HG03045 (cell line): ENCODE results near the gene ASXL1.

ENCODE experiments used
- ATAC-seq: cut with Tn5 transposase; IDR thresholded peaks from one replicate; pipeline ENCODE4 v1.9.1; 2021; ENCODE audit warnings: mild to moderate bottlenecking, moderate library complexity; ENCODE audit not compliant: unreplicated experiment

Gene ASXL1

GRCh38 chr20:32451682-32452461 lies 93.7 kb downstream of the ASXL1 start:
- no peak for ATAC-seq

DNA sequence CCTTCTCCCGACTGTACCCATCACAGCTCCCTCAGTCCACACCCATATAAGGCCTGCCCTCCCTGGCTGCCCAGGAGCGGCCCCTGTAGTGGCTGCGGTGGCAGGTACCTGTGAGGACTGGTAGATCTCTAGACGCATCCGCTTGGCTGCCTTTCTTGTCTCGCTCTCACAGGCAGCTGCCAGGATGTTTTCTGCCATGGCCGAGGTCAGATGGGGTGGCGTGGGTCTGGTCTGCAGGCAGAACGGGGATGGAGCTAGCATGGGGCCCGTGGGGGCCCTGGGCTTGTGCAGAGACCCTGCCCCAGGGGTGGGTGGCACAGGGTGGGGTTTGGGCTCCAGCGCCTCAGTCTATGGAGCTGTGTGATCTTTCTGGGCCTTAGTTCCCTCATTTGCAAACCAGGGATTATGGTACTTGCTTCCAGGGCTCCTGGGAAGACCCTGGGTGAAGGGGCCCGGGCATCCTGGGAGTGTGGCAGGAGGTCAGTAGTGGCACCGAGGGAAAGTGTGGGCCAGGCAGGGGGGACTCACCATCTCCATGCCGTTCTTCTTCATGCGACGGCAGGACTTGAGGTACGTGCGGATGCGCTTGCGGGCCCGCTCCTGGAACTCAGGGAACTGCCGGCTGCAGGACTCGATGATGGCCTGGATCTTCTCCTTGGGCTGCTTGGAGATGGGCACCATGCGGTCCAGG lies 94.8 kb downstream of the ASXL1 start:
- no peak for ATAC-seq

- ATAC-seq, result no peak
Measured at GRCh38 chr20:32453467-32454163, 95.5 kb downstream of the ASXL1 start.

- ATAC-seq, result no peak
Measured at GRCh38 chr20:32454164-32455145, 96.3 kb downstream of the ASXL1 start.

GRCh38 chr20:32455171-32455900 lies 97.2 kb downstream of the ASXL1 start:
- ATAC-seq, result no peak

DNA sequence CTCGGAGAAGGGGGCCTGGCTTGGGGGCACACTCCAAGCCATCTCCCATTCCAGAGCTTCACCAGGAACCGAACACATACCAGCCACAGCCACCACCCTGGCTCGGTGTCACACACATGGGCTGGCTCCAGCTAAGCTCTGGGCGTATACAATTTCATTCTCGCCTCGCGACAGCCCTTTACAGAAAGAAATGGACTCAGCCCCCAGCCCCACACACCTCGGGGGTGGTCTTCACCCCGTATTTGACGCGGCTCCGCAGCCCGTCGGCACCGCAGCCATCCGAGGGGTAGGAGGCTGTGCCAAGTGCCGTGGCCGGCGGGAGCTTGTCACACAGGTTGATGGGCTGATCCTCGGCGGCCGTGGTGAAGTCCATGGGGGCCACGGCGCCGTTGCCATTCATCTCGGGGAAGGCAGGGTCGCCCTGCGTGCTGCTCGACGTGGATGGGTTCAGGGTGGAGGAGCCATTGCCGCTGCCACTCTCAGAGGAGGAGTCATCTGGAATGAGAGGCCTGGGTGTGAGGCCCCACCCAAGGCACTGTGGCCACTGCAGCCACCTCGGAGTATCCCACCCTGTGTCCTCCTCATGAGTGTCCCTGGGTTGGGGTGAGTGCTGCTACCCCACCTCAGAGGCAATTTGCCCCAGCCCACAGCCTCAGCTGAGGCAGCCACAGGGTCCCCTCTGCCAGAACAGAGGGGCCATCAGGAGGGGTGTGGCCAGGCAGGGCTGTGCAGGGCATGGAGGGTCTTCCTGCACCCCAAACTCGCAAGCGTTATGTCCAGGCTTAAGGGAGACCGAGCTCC lies 98.0 kb downstream of the ASXL1 start:
- no peak for ATAC-seq

- no peak for ATAC-seq
Measured at GRCh38 chr20:32456869-32457478, 98.8 kb downstream of the ASXL1 start.

- ATAC-seq, result no peak
Measured at GRCh38 chr20:32457479-32457986, 99.4 kb downstream of the ASXL1 start.

DNA sequence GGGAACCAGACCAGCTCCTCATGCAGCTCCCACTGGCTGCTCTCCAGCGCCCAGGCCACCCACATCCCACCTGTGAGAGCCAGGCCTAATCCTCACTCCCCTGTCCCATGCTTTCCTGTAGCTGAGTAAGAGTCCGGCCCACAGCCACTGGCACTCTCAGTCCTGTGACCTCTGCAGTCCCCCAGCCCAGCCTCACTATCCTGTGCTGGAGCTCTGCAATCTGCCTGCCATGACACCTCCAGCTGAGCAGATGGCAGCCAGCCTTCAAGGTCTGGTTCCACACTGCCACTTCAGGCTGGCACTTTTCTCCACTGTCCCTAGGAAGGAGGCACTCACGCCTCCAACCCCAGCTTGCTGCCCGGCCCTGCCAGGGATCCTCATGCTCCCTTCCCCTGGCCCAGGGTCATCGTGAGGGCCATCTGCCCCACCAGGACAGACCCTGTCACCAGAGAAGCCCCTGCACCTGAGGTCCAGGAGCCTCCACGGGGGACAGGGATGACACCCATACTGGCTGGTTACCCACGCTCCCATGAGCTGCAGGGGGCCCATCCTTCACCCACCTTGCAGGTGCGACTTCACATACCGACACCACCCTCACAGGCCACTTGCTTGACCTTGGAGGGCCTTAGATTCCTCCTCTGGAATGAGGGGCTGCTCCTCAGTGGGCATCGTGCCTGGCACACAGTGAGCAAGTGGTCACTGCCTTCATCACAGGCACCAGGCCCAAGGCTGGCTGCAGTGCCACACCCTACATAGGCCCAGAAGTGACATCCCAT lies 100.1 kb downstream of the ASXL1 start:
- ATAC-seq, result no peak

DNA sequence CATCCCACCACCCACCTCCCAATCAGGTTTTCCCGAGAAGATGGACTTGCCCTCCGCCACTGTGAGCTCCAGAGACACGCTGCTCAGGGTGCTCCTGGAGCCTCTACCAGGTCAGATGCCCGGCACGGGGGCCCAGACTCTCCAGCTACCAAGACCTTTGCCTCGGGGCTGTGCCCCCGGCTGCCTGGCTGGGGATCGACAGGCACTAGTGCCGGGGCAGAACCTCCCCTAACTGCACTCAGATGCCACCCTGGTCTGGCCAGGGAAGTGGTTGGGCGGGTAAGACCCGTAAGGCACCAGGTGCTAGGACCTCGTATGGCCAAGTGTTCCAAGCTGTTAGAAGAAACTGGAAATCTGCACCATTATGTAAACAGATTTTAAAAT lies 100.7 kb downstream of the ASXL1 start:
- no peak for ATAC-seq

GRCh38 chr20:32460231-32460630 lies 102.1 kb downstream of the ASXL1 start:
- no peak for ATAC-seq

GRCh38 chr20:32460683-32461320 lies 102.7 kb downstream of the ASXL1 start:
- ATAC-seq, result no peak

DNA sequence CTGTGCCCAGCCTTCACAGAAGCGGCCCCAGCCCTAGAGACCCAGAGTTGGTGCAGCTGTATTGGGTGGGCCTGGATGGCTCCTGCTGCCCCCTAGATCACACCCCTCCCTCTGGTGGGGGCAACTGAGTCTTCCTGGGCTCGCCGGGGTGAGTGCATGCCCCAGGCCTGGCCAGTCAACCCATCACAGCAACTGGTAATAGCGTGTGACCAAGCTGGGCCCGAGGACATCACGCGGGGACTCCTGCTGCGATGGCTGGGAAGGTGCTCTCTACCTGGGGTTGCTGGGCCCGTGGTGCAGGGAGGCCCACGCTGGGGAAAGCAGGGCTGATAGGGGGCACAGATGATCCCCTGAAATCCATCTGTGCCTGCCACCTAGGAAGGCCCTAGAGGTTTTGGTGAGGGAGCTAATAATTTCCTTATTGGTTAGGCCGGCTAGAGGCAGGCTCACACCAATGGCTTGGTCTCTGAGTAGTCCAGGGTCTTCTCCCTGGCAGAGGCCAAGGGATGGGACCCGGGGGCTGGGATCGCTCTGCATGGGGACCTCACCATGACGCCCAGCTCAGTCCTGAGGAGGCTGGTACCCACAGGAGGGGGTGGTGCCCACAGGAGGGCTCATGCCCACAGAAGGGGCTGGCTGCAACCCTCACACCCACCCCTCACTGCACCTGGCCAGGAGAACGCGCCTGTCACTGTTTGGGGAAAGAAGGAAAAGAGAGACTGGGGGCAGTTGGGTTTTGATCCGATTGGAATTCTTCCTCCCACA lies 103.9 kb downstream of the ASXL1 start:
- ATAC-seq, result no peak

- no peak for ATAC-seq
Measured at GRCh38 chr20:32462900-32463641, 104.9 kb downstream of the ASXL1 start.

DNA sequence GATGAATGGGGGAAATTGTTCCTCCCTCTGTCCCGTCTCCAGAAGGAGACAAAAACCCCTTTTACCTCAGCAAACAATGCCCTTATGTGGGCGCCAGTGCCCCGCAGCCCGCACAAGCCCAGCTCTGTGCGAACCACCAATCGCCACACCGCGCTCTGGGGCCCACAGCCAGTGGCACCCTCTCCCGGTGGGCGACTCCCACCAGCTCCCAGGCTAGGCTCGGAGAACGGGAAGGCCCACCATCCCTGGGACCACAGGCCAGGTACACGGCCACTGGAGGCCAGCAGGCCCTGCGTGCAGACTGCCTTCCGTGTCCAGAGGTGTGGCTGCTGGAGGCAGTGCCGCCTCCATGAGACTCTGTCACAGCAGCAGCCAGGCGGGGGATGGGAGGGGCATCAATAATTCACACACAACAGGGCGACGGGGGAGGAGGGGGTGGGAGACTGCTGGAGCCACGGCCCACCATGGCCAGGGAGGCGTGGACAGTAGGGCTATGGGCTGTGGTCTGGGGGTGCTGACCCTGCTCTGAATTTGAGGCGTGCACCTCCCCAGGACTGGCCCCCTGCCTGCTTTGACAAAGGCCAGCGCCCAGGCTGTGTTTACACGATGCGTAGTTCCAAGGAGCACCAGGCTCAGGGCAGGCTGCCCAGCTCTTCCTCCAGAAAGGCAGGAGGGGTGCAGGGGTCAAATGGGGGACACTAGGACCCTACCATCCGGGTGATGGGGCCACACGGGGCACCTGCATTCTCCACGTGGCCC lies 105.7 kb downstream of the ASXL1 start:
- no peak for ATAC-seq
